AG09319 (cell line): ENCODE data around the gene SLIT3.

Experiments used
- DNase-seq: peaks from one replicate; pipeline ENCODE4 v3.0.0-alpha.2; 2010; ENCODE audit warnings: low read depth; ENCODE audit errors: extremely low read depth
- TF ChIP-seq, protein P1 (sequence below): IDR thresholded peaks from 2 replicates; pipeline ENCODE4 v1.5.1; 2011; ENCODE audit warnings: low read depth, mild to moderate bottlenecking, inconsistent platforms, low read length, moderate library complexity

The SLIT3 gene

DNA sequence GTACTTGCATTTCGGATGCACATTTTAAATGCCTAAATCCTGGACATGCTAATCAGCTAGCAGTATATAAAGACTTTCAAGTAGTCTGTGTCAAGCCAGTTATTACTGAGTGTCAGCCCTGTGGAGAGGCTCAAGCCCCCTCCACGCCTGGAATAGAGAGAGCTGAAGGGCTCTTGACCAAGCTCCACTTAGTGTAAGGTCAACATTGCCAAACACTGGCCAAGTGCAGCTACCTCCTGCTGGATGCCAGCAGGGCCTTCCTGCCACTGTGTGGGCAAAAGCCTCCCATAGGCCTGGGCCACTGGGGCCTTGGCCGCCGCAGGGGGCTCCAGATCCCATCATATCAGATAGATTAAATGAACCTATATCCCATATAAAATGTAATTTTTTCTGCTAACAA, 482.4 kb downstream of the SLIT3 start:
- no peak for DNase-seq
- TF ChIP-seq, protein P1, sequence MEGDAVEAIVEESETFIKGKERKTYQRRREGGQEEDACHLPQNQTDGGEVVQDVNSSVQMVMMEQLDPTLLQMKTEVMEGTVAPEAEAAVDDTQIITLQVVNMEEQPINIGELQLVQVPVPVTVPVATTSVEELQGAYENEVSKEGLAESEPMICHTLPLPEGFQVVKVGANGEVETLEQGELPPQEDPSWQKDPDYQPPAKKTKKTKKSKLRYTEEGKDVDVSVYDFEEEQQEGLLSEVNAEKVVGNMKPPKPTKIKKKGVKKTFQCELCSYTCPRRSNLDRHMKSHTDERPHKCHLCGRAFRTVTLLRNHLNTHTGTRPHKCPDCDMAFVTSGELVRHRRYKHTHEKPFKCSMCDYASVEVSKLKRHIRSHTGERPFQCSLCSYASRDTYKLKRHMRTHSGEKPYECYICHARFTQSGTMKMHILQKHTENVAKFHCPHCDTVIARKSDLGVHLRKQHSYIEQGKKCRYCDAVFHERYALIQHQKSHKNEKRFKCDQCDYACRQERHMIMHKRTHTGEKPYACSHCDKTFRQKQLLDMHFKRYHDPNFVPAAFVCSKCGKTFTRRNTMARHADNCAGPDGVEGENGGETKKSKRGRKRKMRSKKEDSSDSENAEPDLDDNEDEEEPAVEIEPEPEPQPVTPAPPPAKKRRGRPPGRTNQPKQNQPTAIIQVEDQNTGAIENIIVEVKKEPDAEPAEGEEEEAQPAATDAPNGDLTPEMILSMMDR = no peak

DNA sequence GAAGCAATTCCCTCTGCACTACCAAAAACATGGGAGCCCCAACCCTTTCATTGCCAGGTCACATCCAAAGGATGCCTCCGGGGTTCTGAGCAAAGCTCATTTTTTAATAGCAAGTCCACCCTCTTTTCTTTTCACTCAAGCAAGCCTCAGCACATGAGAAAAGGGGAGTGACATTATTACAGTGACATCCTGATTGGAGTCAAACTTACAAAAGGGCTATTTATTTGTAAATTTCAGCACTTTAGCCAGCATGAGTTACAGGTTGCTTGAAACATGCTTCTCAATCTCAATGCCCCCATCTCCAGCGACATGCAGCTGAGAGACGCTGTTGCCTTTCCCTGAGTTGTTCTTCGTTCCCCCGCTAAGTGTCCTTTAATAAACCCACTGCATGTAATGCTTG, 483.3 kb downstream of the SLIT3 start:
- DNase-seq = no peak
- TF ChIP-seq, protein P1 = no peak

DNA sequence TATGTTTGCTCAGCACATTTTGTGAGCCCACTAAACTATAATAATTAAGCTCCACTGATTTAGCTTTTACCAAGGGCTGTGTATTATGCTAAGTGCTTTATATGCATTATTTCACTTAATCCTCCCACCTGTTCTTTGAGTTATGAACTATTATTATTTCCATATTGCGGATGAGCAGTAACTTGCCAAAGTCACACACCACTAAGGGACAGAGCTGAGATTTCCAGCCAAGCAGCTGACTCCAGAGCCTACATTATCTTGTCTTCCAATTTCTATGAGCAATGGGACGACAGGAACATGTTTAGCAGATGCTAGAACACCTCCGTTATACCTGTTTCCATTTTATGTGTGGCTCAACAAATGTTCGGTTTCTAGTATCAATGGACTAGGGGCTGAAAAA, 484.3 kb downstream of the SLIT3 start:
- no peak for DNase-seq
- TF ChIP-seq, protein P1 = no peak

DNA sequence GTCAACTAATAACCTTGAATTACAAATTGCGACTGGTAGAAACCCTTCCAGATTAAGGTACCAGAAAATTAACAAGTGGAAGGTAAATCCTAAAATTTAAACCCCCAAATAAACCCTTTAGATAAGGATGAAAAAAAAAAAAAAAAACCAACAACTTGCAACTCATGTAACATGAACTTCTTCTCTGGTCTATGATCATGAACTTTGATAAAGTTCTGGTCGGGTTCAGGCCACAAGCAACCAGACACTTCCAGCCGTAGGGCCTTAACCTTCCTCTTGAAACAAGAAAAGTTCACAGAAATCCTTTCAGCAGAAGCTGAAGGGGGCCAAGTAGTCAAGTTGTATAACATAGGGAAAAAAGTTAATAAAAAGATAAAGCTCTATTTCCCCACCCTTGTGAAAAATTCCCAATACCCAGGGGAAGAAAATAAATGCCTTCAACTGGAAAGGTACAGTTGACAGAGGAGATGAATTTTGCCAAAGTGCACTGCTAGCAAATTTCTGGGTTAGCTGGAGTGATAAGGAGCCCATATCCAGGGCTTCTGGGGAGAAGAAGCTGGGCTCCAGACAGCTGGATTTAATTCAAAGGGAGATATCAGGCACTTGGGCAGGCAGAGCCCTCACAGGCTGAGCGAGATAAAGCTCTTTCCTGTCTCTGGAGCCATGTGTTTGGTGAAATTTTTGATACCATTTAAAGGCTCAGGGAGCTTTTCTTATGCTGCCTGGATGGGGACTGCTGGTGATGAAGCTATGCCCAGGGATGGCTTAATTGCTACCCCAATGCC, 487.6 kb downstream of the SLIT3 start:
- no peak for DNase-seq
- TF ChIP-seq, protein P1 = no peak

DNA sequence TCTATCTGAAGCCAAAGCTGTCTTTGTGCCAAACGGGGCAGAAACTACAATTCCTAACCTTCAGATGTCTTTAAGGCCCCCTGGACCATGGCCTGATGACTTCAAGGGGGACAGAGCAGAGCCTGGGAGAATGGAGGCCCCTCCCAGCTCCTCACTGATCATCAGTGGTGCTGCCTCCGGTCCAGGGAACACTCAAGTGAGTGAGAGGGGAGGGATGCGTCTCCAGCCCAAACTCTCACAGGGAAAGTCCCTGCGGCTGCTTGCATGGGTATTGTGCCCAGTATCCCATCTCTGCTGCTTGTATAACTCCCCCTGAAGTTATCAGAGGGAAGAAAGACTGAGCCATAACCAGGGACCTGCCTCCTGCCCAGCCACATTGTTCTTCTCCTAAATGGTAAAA, 490.3 kb downstream of the SLIT3 start:
- no peak for DNase-seq
- TF ChIP-seq, protein P1 = no peak

DNA sequence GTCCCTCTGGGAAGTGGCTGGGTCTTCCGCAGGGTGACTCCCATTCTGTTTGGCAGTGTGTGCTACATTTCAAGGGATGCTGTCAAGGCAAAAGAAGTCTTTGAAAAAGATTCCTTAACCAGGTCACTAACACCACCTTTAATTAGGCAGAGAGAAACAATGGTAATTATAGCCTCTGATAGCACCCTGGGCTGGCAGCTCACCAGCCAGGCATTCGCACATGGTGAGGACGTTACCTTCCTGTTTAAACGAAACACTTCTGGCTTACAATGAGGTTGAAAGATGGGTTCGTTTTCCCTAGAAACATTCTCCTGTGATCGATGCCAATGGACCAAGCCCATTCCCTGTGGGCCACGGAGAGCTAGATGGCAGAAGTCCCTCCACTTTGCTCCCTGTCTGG, 491.7 kb downstream of the SLIT3 start:
- no peak for DNase-seq
- TF ChIP-seq, protein P1 = no peak

DNA sequence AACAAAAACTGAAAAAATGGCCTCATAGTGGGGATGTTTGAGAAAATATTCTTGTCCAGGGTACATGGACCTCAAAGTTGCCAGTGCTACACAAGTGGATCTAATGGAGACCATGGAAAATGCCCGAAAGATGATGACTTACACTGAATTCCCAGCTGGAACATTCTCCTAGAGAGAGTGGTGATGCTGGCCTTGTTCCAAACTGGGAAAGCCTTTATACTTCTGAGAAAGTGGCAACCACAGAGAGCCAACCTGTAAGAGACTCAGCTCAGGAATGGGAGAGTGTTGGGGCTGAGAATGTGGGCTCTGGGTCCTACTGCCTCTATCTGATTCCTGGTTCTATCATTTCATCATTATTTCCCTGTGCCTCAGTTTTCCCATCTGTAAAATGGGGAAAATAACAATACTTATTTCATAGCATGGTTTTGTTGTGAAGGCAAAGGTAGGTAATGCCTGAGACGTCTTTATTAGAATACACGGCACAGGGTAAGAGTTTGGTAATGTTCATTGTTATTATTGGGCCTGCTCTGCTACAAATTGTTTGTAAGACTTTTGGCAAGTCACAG, 492.8 kb downstream of the SLIT3 start:
- TF ChIP-seq, protein P1 = no peak

More for the DNA sequence above, 492.8 kb downstream of the SLIT3 start:
- DNase-seq = no peak
